ENCODE measurements around the gene TBC1D2B. TPM values are rescaled to one million over a fixed set of nuclear protein-coding genes. Genes with fewer than 3 reads are reported as not detected.

Gene TBC1D2B
- total RNA-seq, 1 donor from 2014 or later = 63.6 TPM

DNA sequence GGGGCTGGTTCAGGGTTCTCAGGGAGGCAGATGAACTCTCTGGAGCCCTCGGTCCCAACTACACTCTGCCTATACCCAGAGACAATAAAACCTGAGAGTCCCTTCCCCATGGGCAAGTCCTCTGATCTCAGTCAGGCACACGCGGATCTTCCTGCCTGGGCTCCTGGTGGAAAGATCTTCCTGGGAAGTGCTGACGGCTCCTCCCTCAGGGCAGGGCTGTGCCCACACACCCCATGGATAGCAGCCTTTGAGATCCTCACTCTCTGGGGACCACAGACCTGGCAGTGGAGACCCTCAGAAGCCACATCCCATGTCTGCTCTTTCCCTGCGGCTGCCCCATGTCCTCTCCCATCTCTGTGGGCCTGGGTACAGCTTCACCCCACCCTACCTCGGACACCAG is 25.2 kb upstream of the TBC1D2B start:
- Histone ChIP-seq H3K9me3 (no peaks in the 10 kb centered on the region), H3K27ac (no peak overlapping the region), H3K4me3 (no peak overlapping the region), H3K36me3 (no peaks in the 10 kb centered on the region), H3K4me1 (no peaks in the 10 kb centered on the region), H3K27me3 (no peaks in the 10 kb centered on the region)
- DNase-seq (ENCODE audit: extremely low spot score in 2 of 2) = no peak
- TF ChIP-seq, protein P1, sequence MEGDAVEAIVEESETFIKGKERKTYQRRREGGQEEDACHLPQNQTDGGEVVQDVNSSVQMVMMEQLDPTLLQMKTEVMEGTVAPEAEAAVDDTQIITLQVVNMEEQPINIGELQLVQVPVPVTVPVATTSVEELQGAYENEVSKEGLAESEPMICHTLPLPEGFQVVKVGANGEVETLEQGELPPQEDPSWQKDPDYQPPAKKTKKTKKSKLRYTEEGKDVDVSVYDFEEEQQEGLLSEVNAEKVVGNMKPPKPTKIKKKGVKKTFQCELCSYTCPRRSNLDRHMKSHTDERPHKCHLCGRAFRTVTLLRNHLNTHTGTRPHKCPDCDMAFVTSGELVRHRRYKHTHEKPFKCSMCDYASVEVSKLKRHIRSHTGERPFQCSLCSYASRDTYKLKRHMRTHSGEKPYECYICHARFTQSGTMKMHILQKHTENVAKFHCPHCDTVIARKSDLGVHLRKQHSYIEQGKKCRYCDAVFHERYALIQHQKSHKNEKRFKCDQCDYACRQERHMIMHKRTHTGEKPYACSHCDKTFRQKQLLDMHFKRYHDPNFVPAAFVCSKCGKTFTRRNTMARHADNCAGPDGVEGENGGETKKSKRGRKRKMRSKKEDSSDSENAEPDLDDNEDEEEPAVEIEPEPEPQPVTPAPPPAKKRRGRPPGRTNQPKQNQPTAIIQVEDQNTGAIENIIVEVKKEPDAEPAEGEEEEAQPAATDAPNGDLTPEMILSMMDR (IDR thresholded peaks at IDR 0.05) = no peak
- TF ChIP-seq POLR2A (IDR thresholded peaks at IDR 0.05) (no peak), POLR2AphosphoS5 (IDR thresholded peaks at IDR 0.05; ENCODE audit: insufficient read depth in 1 of 2, low read depth in 1 of 2) (no peak)
- intact Hi-C loops (cut with DNase I) = no loop called here

DNA sequence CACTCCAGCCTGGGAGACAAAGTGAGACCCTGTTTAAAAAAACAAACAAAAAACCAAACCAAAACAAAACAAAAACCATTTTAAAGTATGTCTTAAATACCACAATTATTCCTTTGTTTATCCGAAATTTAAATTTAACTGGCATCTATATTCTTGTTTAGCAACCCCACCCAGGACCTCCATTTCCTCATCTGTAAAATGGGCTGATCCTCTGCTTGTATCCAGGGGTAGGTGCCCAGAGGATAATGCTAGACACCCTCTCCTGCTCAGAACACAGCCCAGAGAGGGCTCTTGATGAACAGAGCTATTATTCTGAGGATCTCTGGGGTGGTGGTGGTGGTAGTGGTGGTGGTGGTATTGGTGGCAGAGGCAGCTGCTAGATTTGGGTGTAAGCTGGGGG is 24.7 kb upstream of the TBC1D2B start:
- DNase-seq (ENCODE audit: extremely low spot score in 2 of 2) = no peak
- H3K9me3 ChIP-seq = no peaks in the 10 kb centered on the region

GRCh38 chr15:78101423-78102105 is 24.1 kb upstream of the TBC1D2B start:
- no peak for DNase-seq (ENCODE audit: extremely low spot score in 2 of 2)
- intact Hi-C loops (cut with DNase I) = no loop called here
- TF ChIP-seq, protein P1 (IDR thresholded peaks at IDR 0.05) = no peak
- TF ChIP-seq POLR2AphosphoS5 (IDR thresholded peaks at IDR 0.05; ENCODE audit: insufficient read depth in 1 of 2, low read depth in 1 of 2) (no peak), POLR2A (IDR thresholded peaks at IDR 0.05) (no peak)

More for the DNA sequence above, 24.7 kb upstream of the TBC1D2B start:
- Histone ChIP-seq H3K4me1 (no peaks in the 10 kb centered on the region), H3K27me3 (no peaks in the 10 kb centered on the region), H3K27ac (no peak overlapping the region), H3K4me3 (no peak overlapping the region), H3K36me3 (no peaks in the 10 kb centered on the region)
- TF ChIP-seq POLR2AphosphoS5 (IDR thresholded peaks at IDR 0.05; ENCODE audit: insufficient read depth in 1 of 2, low read depth in 1 of 2) (no peak), POLR2A (IDR thresholded peaks at IDR 0.05) (no peak)
- TF ChIP-seq, protein P1 (IDR thresholded peaks at IDR 0.05) = no peak
- intact Hi-C loops (cut with DNase I) = no loop called here

DNA sequence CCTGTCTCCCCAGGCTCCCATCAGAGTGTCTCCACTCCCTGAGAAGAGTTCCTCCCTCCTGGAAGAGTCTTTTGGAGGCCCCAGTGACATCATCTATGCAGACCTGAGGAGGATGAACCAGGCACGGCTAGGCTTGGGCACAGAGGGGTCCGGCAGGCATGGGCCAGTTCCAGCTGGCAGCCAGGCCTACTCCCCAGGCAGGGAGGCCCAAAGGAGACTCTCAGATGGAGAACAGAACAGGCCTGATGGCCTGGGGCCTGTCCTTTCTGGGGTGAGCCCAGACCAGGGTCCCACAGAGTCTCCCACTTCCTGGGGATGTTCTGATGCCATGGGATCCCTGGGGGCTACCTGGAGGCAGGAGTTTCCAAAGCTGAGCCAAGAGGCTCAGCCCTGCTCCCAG is 23.4 kb upstream of the TBC1D2B start:
- Histone ChIP-seq H3K36me3 (no peaks in the 10 kb centered on the region), H3K27me3 (no peaks in the 10 kb centered on the region), H3K9me3 (no peaks in the 10 kb centered on the region), H3K27ac (no peak overlapping the region), H3K4me1 (no peaks in the 10 kb centered on the region), H3K4me3 (no peak overlapping the region)
- intact Hi-C loops (cut with DNase I) = no loop called here
- no peak for DNase-seq (ENCODE audit: extremely low spot score in 2 of 2)
- TF ChIP-seq POLR2AphosphoS5 (IDR thresholded peaks at IDR 0.05; ENCODE audit: insufficient read depth in 1 of 2, low read depth in 1 of 2) = no peak
- no peak for TF ChIP-seq POLR2A (IDR thresholded peaks at IDR 0.05)
- TF ChIP-seq, protein P1 (IDR thresholded peaks at IDR 0.05) = no peak

More at GRCh38 chr15:78101423-78102105, 24.1 kb upstream of the TBC1D2B start:
- Histone ChIP-seq H3K9me3 (no peaks in the 10 kb centered on the region), H3K4me3 (no peak overlapping the region), H3K27me3 (no peaks in the 10 kb centered on the region), H3K27ac (no peak overlapping the region), H3K36me3 (no peaks in the 10 kb centered on the region), H3K4me1 (no peaks in the 10 kb centered on the region)

DNA sequence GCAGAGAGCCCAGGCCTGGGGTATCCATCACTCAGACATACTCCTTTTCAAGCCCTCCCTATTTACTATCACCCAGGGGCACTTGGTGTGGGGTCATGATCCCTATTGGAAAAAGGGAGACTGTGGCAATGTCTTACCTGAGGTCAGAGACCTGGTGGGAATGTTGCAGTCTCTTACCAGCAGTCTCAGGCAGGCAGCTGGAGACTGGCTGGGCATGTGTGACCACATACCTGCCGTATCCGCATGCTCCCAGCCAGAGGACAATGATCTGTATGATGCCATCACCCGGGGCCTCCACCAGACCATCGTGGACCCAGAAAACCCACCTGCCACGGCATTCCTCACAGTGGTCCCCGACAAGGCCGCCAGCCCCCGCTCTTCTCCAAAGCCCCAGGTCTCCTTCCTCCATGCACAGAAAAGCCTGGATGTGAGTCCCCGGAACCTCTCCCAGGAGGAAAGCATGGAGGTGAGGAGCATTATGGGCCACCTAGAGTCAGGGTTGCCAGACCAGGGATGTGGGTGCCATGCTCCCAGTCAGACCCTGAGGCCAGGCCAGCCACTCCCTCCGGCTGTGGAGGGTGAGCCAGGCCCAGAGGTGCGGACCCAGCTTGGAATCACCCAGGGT is 20.7 kb upstream of the TBC1D2B start:
- DNase-seq (ENCODE audit: extremely low spot score in 2 of 2) = peak in 1 of 2 donors; percentile 89
- no peak overlapping the region for H3K27ac ChIP-seq
- H3K36me3 ChIP-seq = no peaks in the 10 kb centered on the region
- intact Hi-C loops (cut with DNase I) = no loop called here
- TF ChIP-seq POLR2A (IDR thresholded peaks at IDR 0.05) = no peak
- H3K4me3 ChIP-seq = no peak overlapping the region
- no peaks in the 10 kb centered on the region for H3K27me3 ChIP-seq
- H3K4me1 ChIP-seq = peaks cover under 1% of the 10 kb centered on the region
- H3K9me3 ChIP-seq = no peaks in the 10 kb centered on the region
